Neuronal stem cell (in vitro differentiated cells): ENCODE results near the gene BMP2K.

ENCODE experiments used
- DNase-seq: peaks from one replicate; pipeline ENCODE4 v3.0.0-alpha.2; 2013; ENCODE audit warnings: low spot score
- H2AFZ ChIP-seq: one replicate; pipeline ENCODE4 v1.6.1; 2013; ENCODE audit warnings: mild to moderate bottlenecking, low read length, inconsistent platforms
- H2AK5ac ChIP-seq: 2 replicates; pipeline ENCODE4 v1.6.1; 2013; ENCODE audit warnings: low read depth, mild to moderate bottlenecking, inconsistent platforms, low read length, moderate library complexity, mixed read lengths
- H2BK120ac ChIP-seq: 2 replicates; pipeline ENCODE4 v1.6.1; 2013; ENCODE audit warnings: low read depth, mild to moderate bottlenecking, inconsistent platforms, low read length, moderate library complexity, mixed read lengths
- H2BK12ac ChIP-seq: one replicate; pipeline ENCODE4 v1.6.1; 2013; ENCODE audit warnings: low read length, inconsistent platforms
- H2BK15ac ChIP-seq: 2 replicates; pipeline ENCODE4 v1.6.1; 2013; ENCODE audit warnings: mild to moderate bottlenecking, low read length, inconsistent platforms, mixed read lengths
- H2BK5ac ChIP-seq: one replicate; pipeline ENCODE4 v1.6.1; 2013; ENCODE audit warnings: inconsistent platforms, mild to moderate bottlenecking, low read length, moderate library complexity
- H3K14ac ChIP-seq: one replicate; pipeline ENCODE4 v1.6.1; 2013; ENCODE audit warnings: low read length, inconsistent platforms
- H3K18ac ChIP-seq: 2 replicates; pipeline ENCODE4 v1.6.1; 2013; ENCODE audit warnings: low read length, inconsistent platforms
- H3K23ac ChIP-seq: 2 replicates; pipeline ENCODE4 v1.6.1; 2013; ENCODE audit warnings: low read depth, mild to moderate bottlenecking, mixed read lengths, low read length, inconsistent platforms; ENCODE audit not compliant: poor library complexity
- H3K27ac ChIP-seq: replicated peaks from 3 replicates; pipeline ENCODE4 v1.5.1; 2013; ENCODE audit warnings: low read length, inconsistent platforms
- H3K27me3 ChIP-seq, 3 experiments: 2 replicates each; pipeline ENCODE4 v1.6.1; 2013; ENCODE audit warnings: low read length in 3 of 3, mild to moderate bottlenecking in 2 of 3, inconsistent platforms in 1 of 3, low read depth in 1 of 3, mixed read lengths in 1 of 3, moderate library complexity in 1 of 3; ENCODE audit not compliant: control insufficient read depth in 3 of 3, insufficient read depth in 3 of 3
- H3K36me3 ChIP-seq, 2 donors: replicated peaks in 1 of 2; 2 replicates each; pipeline ENCODE4 v1.6.1; 2013; ENCODE audit warnings: low read length in 2 of 2; ENCODE audit not compliant: control insufficient read depth in 2 of 2, insufficient read depth in 2 of 2
- H3K4ac ChIP-seq: 2 replicates; pipeline ENCODE4 v1.6.1; 2013; ENCODE audit warnings: inconsistent platforms, mild to moderate bottlenecking, low read length, moderate library complexity
- H3K4me1 ChIP-seq, 2 donors: 1 replicate in 1 of 2; 2 replicates in 1 of 2; pipeline ENCODE4 v1.6.1; 2013; ENCODE audit warnings: low read length in 2 of 2, low read depth in 1 of 2; ENCODE audit not compliant: control insufficient read depth in 2 of 2, insufficient read depth in 1 of 2
- H3K4me2 ChIP-seq: one replicate; pipeline ENCODE4 v1.6.1; 2013; ENCODE audit warnings: mild to moderate bottlenecking, low read length, inconsistent platforms; ENCODE audit not compliant: insufficient read depth, poor library complexity, severe bottlenecking
- H3K4me3 ChIP-seq, 2 donors: 2 replicates each; pipeline ENCODE4 v1.5.1; 2013; ENCODE audit warnings: low read length in 2 of 2, mild to moderate bottlenecking in 2 of 2, inconsistent platforms in 1 of 2, moderate library complexity in 1 of 2
- H3K79me1 ChIP-seq: one replicate; pipeline ENCODE4 v1.6.1; 2013; ENCODE audit warnings: low read depth, mild to moderate bottlenecking, inconsistent platforms, low read length, moderate library complexity
- H3K9ac ChIP-seq: one replicate; pipeline ENCODE4 v1.6.1; 2013; ENCODE audit warnings: mild to moderate bottlenecking, low read depth, low read length, inconsistent platforms; ENCODE audit not compliant: poor library complexity
- H3K9me3 ChIP-seq, 2 donors: replicated peaks in 1 of 2; 2 replicates each; pipeline versions ENCODE3 to v1.6.1; 2013; ENCODE audit warnings: low read length in 2 of 2, mild to moderate bottlenecking in 2 of 2, inconsistent platforms in 1 of 2, low read depth in 1 of 2, mixed read lengths in 1 of 2, moderate library complexity in 1 of 2; ENCODE audit not compliant: control insufficient read depth in 2 of 2, insufficient read depth in 1 of 2
- H4K8ac ChIP-seq: one replicate; pipeline ENCODE4 v1.6.1; 2013; ENCODE audit warnings: low read depth, mild to moderate bottlenecking, inconsistent platforms, low read length, moderate library complexity
- H4K91ac ChIP-seq: one replicate; pipeline ENCODE4 v1.6.1; 2013; ENCODE audit warnings: low read length, low read depth, mild to moderate bottlenecking, inconsistent platforms; ENCODE audit not compliant: poor library complexity
- WGBS, 2 donors: extraction: QIAGEN DNeasy Blood & Tissue Kit; methylation state at CpG; one replicate each; pipeline ENCODE4 v1.1.7; 2013; ENCODE audit warnings: missing lambda C conversion rate in 2 of 2, mixed read lengths in 1 of 2; ENCODE audit not compliant: insufficient read length in 2 of 2, insufficient replicate concordance in 1 of 2; ENCODE audit errors: extremely low coverage in 2 of 2; 5-methylcytosine and 5-hydroxymethylcytosine counted together

BMP2K gene

GRCh38 chr4:78742300-78742699 lies 33.9 kb upstream of the BMP2K start:
- Histone ChIP-seq H3K4me1 (no peaks in the 10 kb centered on the region), H3K18ac (no peak overlapping the region), H3K4ac (no peak overlapping the region), H4K8ac (no peak overlapping the region), H3K23ac (no peak overlapping the region), H2BK120ac (no peak overlapping the region), H2BK15ac (no peak overlapping the region), H3K4me3 (no peak overlapping the region), H2AFZ (no peak overlapping the region), H2BK12ac (no peak overlapping the region), H4K91ac (no peak overlapping the region), H3K36me3 (no peaks in the 10 kb centered on the region), H2BK5ac (no peak overlapping the region), H3K4me2 (no peak overlapping the region), H2AK5ac (no peak overlapping the region), H3K14ac (no peak overlapping the region), H3K27me3 (peaks cover 0 to 6% (median 0%) of the 10 kb centered on the region in 3 experiments), H3K9ac (no peak overlapping the region), H3K79me1 (no peaks in the 10 kb centered on the region), H3K9me3 (no peaks in the 10 kb centered on the region), H3K27ac (no peak overlapping the region)
- no CpG with 5 or more reads among the region's 2 CpGs for WGBS, 2 donors
- DNase-seq, result no peak

GRCh38 chr4:78747475-78747922 lies 28.7 kb upstream of the BMP2K start:
- H4K8ac ChIP-seq, result no peak overlapping the region
- H3K4ac ChIP-seq, result no peak overlapping the region

GRCh38 chr4:78748381-78748780 lies 27.8 kb upstream of the BMP2K start:
- H4K91ac ChIP-seq, result no peak overlapping the region
- DNase-seq, result no peak
- no peak overlapping the region for H3K18ac ChIP-seq
- no peak overlapping the region for H3K4me2 ChIP-seq
- no peaks in the 10 kb centered on the region for H3K36me3 ChIP-seq
- no peak overlapping the region for H2AK5ac ChIP-seq
- peaks cover 0 to 7% (median 0%) of the 10 kb centered on the region in 3 experiments for H3K27me3 ChIP-seq
- H3K23ac ChIP-seq, result no peak overlapping the region
- no peak overlapping the region for H2BK15ac ChIP-seq
- H2BK5ac ChIP-seq, result no peak overlapping the region
- H2BK12ac ChIP-seq, result no peak overlapping the region
- no peaks in the 10 kb centered on the region for H3K4me1 ChIP-seq
- no CpG with 5 or more reads among the region's 2 CpGs for WGBS, 2 donors
- H3K4ac ChIP-seq, result no peak overlapping the region
- H2BK120ac ChIP-seq, result no peak overlapping the region
- H4K8ac ChIP-seq, result no peak overlapping the region
- no peaks in the 10 kb centered on the region for H3K79me1 ChIP-seq
- no peak overlapping the region for H2AFZ ChIP-seq
- H3K9me3 ChIP-seq, result no peaks in the 10 kb centered on the region
- H3K9ac ChIP-seq, result no peak overlapping the region
- no peak overlapping the region for H3K27ac ChIP-seq
- no peak overlapping the region for H3K4me3 ChIP-seq
- no peak overlapping the region for H3K14ac ChIP-seq

More at GRCh38 chr4:78747475-78747922, 28.7 kb upstream of the BMP2K start:
- no peak overlapping the region for H2AFZ ChIP-seq
- H2BK5ac ChIP-seq, result no peak overlapping the region
- no peak overlapping the region for H2AK5ac ChIP-seq
- no peaks in the 10 kb centered on the region for H3K4me1 ChIP-seq
- no peak overlapping the region for H2BK120ac ChIP-seq
- H4K91ac ChIP-seq, result no peak overlapping the region
- WGBS, 2 donors, result no CpG with 5 or more reads among the region's 3 CpGs
- H3K79me1 ChIP-seq, result no peaks in the 10 kb centered on the region
- no peak overlapping the region for H3K23ac ChIP-seq
- H3K14ac ChIP-seq, result no peak overlapping the region
- H3K36me3 ChIP-seq, result no peaks in the 10 kb centered on the region
- no peak overlapping the region for H3K18ac ChIP-seq
- no peak overlapping the region for H3K4me3 ChIP-seq
- no peak overlapping the region for H3K9ac ChIP-seq
- H2BK15ac ChIP-seq, result no peak overlapping the region
- no peaks in the 10 kb centered on the region for H3K9me3 ChIP-seq
- H3K27me3 ChIP-seq, result peaks cover 0 to under 1% (median 0%) of the 10 kb centered on the region in 3 experiments
- H3K4me2 ChIP-seq, result no peak overlapping the region
- no peak overlapping the region for H2BK12ac ChIP-seq
- no peak overlapping the region for H3K27ac ChIP-seq
- DNase-seq, result no peak

GRCh38 chr4:78749258-78749971 lies 26.7 kb upstream of the BMP2K start:
- no peaks in the 10 kb centered on the region for H3K36me3 ChIP-seq
- H3K4me1 ChIP-seq, result no peaks in the 10 kb centered on the region
- H2BK15ac ChIP-seq, result no peak overlapping the region
- no peak overlapping the region for H3K4me3 ChIP-seq
- H3K23ac ChIP-seq, result no peak overlapping the region
- H3K4me2 ChIP-seq, result no peak overlapping the region
- no CpG with 5 or more reads among the region's 4 CpGs for WGBS, 2 donors
- H2BK120ac ChIP-seq, result no peak overlapping the region
- no peak overlapping the region for H4K8ac ChIP-seq
- no peak overlapping the region for H2BK12ac ChIP-seq
- no peak for DNase-seq
- H3K79me1 ChIP-seq, result no peaks in the 10 kb centered on the region
- H3K27me3 ChIP-seq, result peaks cover 0 to 13% (median 0%) of the 10 kb centered on the region in 3 experiments
- H3K14ac ChIP-seq, result no peak overlapping the region
- H2AFZ ChIP-seq, result no peak overlapping the region
- H3K18ac ChIP-seq, result no peak overlapping the region
- no peak overlapping the region for H3K4ac ChIP-seq
- H4K91ac ChIP-seq, result no peak overlapping the region
- no peak overlapping the region for H2BK5ac ChIP-seq
- no peak overlapping the region for H2AK5ac ChIP-seq
- no peaks in the 10 kb centered on the region for H3K9me3 ChIP-seq
- H3K9ac ChIP-seq, result no peak overlapping the region
- no peak overlapping the region for H3K27ac ChIP-seq
